Measurements from ENCODE around the gene PTTG1IP. TPM values are rescaled to one million over a fixed set of nuclear protein-coding genes. Genes with fewer than 3 reads are reported as not detected.

The PTTG1IP gene
- total and polyA plus RNA-seq, 2 of the 13 experiments (the other 11 are each of a cell fraction or from before 2014, with no cell fraction given) = 161 to 700 TPM

DNA sequence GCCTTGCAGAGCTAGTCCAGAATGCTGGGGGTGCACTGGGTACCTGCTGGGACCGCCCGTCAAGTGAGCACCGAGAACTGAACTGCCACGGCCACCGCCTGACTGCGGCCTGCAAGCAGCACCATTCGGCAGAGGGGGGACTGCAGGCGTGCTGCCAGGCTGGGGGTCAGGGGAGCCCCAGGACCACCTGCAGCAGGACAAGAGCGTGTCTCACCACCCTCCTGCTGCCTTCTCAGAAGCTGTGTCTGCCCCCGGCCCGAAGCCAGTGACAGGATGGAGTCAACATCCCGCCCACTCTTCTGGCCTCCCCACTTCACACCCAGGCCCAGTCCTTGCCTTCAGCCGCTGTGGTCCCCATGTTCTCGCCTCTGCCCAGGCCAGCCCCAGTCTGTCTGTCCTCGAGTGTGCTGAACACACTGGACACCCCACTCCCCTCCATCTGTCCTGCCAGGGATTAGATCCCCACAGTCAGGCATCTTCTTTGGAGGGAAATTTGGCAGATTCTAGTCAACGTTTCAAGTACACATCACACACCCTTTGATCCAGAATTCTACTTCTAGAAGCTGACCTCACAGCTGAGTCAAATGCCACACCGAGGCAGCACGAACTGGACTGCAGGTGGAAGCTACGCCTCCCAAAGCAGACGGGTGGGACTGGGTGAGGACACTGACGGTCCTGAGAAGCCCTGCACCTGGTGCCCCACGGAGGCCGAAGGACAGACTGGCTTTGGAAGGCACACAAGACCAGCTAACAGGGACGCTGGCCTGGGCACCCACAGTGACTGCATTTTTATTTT is 26.0 kb downstream of the PTTG1IP start (continued):
- TF ChIP-seq LBX2 (CRISPR knock-in tag; IDR thresholded peaks at IDR 0.05; ENCODE audit: borderline replicate concordance) = no peak
- no peak for TF ChIP-seq SAP130 (CRISPR knock-in tag; IDR thresholded peaks at IDR 0.05; ENCODE audit: low read depth)
- TF ChIP-seq NFKB2 (CRISPR knock-in tag; IDR thresholded peaks at IDR 0.05; ENCODE audit: borderline replicate concordance) = no peak
- TF ChIP-seq NR2F2 (IDR thresholded peaks at IDR 0.05; ENCODE audit: borderline replicate concordance, low read depth) = no peak
- TF ChIP-seq ZNF703 (CRISPR knock-in tag; IDR thresholded peaks at IDR 0.05; ENCODE audit: borderline replicate concordance) = no peak
- no peak for TF ChIP-seq ZFAT (CRISPR knock-in tag; conservative IDR thresholded peaks at IDR 0.05)
- no peak for TF ChIP-seq ARNTL (CRISPR knock-in tag; IDR thresholded peaks at IDR 0.05)
- no peak for TF ChIP-seq SP140L (CRISPR knock-in tag; IDR thresholded peaks at IDR 0.05; ENCODE audit: borderline replicate concordance)
- TF ChIP-seq, protein P1, sequence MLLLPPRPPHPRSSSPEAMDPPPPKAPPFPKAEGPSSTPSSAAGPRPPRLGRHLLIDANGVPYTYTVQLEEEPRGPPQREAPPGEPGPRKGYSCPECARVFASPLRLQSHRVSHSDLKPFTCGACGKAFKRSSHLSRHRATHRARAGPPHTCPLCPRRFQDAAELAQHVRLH (CRISPR knock-in tag; IDR thresholded peaks at IDR 0.05; ENCODE audit: borderline replicate concordance, low read depth) = no peak
- TF ChIP-seq HNF1A (IDR thresholded peaks at IDR 0.05; ENCODE audit: low read depth) = no peak
- TF ChIP-seq HNF1A (CRISPR knock-in tag; IDR thresholded peaks at IDR 0.05; ENCODE audit: borderline replicate concordance) = no peak
- TF ChIP-seq, protein P2, sequence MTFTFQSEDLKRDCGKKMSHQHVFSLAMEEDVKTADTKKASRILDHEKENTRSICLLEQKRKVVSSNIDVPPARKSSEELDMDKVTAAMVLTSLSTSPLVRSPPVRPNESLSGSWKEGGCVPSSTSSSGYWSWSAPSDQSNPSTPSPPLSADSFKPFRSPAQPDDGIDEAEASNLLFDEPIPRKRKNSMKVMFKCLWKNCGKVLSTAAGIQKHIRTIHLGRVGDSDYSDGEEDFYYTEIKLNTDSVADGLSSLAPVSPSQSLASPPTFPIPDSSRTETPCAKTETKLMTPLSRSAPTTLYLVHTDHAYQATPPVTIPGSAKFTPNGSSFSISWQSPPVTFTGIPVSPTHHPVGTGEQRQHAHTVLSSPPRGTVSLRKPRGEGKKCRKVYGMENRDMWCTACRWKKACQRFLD (CRISPR knock-in tag; IDR thresholded peaks at IDR 0.05; ENCODE audit: borderline replicate concordance) = no peak
- no peak for TF ChIP-seq HNRNPK (IDR thresholded peaks at IDR 0.05; ENCODE audit: low read depth, low read length, poor library complexity, severe bottlenecking)
- TF ChIP-seq MED1 (CRISPR knock-in tag; IDR thresholded peaks at IDR 0.05) = no peak
- no peak for TF ChIP-seq ZNF557 (CRISPR knock-in tag; IDR thresholded peaks at IDR 0.05)
- TF ChIP-seq ZBTB1 (CRISPR knock-in tag; IDR thresholded peaks at IDR 0.05; ENCODE audit: borderline replicate concordance) = no peak
- TF ChIP-seq, protein P3, sequence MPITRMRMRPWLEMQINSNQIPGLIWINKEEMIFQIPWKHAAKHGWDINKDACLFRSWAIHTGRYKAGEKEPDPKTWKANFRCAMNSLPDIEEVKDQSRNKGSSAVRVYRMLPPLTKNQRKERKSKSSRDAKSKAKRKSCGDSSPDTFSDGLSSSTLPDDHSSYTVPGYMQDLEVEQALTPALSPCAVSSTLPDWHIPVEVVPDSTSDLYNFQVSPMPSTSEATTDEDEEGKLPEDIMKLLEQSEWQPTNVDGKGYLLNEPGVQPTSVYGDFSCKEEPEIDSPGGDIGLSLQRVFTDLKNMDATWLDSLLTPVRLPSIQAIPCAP (CRISPR knock-in tag; IDR thresholded peaks at IDR 0.05; ENCODE audit: low read depth) = no peak
- TF ChIP-seq ZNF510 (CRISPR knock-in tag; IDR thresholded peaks at IDR 0.05; ENCODE audit: low read depth) = no peak
- TF ChIP-seq ZNF512B (CRISPR knock-in tag; IDR thresholded peaks at IDR 0.05; ENCODE audit: borderline replicate concordance) = no peak

Data from HepG2 (cell line).